ENCODE results near the gene IKZF1. TPM values are rescaled to one million over a fixed set of nuclear protein-coding genes. Genes with fewer than 3 reads are reported as not detected.

Gene IKZF1
- total RNA-seq, 4 donors from 2014 or later = 25.3 to 108 (median 31.7) TPM

DNA sequence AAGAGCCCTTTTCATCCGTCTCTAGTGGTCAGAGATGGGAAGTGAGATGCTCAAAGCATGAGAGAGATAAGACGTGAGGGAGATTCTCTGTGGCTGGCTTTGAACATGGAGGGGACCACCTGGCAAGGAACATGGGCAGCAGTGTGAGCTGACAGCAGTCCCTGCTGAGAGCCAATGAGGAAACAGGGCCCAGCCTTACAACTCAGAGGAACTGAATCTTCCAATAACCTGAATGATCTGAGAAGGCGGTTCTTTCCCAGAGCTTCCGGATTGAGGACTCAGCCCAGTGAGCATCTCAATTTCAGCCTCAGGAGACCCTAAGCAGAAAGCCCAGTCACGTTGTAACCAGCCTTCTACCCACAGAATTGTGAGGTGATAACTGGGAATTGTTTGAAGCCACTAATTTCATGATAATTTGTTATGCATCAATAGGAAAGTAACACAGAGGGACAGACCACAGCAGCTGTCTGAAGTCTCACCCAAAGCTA is 33.9 kb upstream of the IKZF1 start:
- DNase-seq = no peak
- Histone ChIP-seq H3K27me3 (no peaks in the 10 kb centered on the region), H3K4me3 (no peak overlapping the region), H3K9me3 (no peaks in the 10 kb centered on the region), H3K36me3 (no peaks in the 10 kb centered on the region), H3K27ac (peak overlapping the region in 2 of 4 donors; percentile 22 to 38), H3K4me1 (peaks cover 0 to 30% (median 19%) of the 10 kb centered on the region in 4 donors)
- TF ChIP-seq POLR2A (IDR thresholded peaks at IDR 0.05) (no peak), CTCF (IDR thresholded peaks at IDR 0.05) (peak in 1 of 6 experiments; percentile 20)

- DNase-seq = no peak
- H3K4me3 ChIP-seq = no peak overlapping the region
- TF ChIP-seq CTCF (IDR thresholded peaks at IDR 0.05) = no peak
- TF ChIP-seq POLR2A (IDR thresholded peaks at IDR 0.05) = no peak
- peaks cover 0 to 23% (median 8%) of the 10 kb centered on the region in 4 donors for H3K4me1 ChIP-seq
- no peak overlapping the region for H3K27ac ChIP-seq
- no peaks in the 10 kb centered on the region for H3K36me3 ChIP-seq
- H3K9me3 ChIP-seq = no peaks in the 10 kb centered on the region
- no peaks in the 10 kb centered on the region for H3K27me3 ChIP-seq
Observed at GRCh38 chr7:50272808-50273207, 31.7 kb upstream of the IKZF1 start.

DNA sequence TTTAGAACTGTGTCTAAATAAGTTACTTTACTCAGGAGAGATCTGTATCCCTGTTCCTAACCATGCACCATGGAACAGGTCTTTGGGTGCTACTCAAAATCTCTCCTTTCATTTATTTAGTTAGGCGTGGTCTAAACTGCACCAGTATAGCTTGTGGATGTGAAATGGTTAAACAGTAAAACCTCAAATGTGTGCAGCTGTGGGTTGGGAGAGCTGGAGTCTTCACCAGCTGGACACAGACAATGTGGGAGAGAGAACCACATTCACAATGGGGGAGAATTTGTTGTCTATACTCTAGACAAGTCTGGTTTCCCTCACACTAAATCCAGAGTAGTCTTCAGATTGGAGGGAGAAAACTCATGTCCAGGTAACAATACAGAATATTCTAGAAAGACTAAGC is 31.2 kb upstream of the IKZF1 start:
- Histone ChIP-seq H3K4me1 (peaks cover 0 to 18% (median 4%) of the 10 kb centered on the region in 4 donors), H3K4me3 (no peak overlapping the region), H3K36me3 (no peaks in the 10 kb centered on the region), H3K9me3 (no peaks in the 10 kb centered on the region), H3K27ac (no peak overlapping the region), H3K27me3 (no peaks in the 10 kb centered on the region)
- TF ChIP-seq CTCF (IDR thresholded peaks at IDR 0.05) (no peak), POLR2A (IDR thresholded peaks at IDR 0.05) (no peak)
- DNase-seq = no peak

- DNase-seq = no peak
- H3K27ac ChIP-seq = no peak overlapping the region
- no peaks in the 10 kb centered on the region for H3K9me3 ChIP-seq
- peaks cover 0 to 13% (median 2%) of the 10 kb centered on the region in 4 donors for H3K4me1 ChIP-seq
- H3K27me3 ChIP-seq = no peaks in the 10 kb centered on the region
- no peak overlapping the region for H3K4me3 ChIP-seq
- H3K36me3 ChIP-seq = no peaks in the 10 kb centered on the region
- no peak for TF ChIP-seq CTCF (IDR thresholded peaks at IDR 0.05)
- no peak for TF ChIP-seq POLR2A (IDR thresholded peaks at IDR 0.05)
Observed at GRCh38 chr7:50273870-50274269, 30.6 kb upstream of the IKZF1 start.

DNA sequence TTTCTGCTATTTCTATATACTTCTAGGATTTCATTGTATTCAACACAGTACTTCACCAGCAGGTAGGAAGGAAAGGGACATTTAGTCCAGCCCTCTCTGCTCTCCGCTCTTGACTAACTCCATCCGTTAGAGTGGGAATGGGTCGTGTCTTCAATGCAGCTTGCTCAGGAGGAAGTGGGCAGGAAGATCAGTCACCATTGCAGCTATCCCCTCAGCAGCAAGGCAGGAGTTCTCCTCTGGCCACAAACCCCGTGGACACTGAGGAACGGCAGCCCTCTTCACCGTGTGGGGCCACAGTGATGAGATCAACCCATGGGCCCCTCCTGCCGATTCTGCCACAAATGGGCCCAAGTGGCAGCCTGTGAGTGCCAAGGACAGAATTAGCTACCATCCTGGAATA is 30.2 kb upstream of the IKZF1 start:
- Histone ChIP-seq H3K4me3 (no peak overlapping the region), H3K9me3 (no peaks in the 10 kb centered on the region), H3K27ac (peak overlapping the region in 1 of 4 donors; percentile 12), H3K27me3 (no peaks in the 10 kb centered on the region), H3K36me3 (no peaks in the 10 kb centered on the region), H3K4me1 (peaks cover 0 to 8% (median 2%) of the 10 kb centered on the region in 4 donors)
- no peak for DNase-seq
- TF ChIP-seq CTCF (IDR thresholded peaks at IDR 0.05) (no peak), POLR2A (IDR thresholded peaks at IDR 0.05) (no peak)

DNA sequence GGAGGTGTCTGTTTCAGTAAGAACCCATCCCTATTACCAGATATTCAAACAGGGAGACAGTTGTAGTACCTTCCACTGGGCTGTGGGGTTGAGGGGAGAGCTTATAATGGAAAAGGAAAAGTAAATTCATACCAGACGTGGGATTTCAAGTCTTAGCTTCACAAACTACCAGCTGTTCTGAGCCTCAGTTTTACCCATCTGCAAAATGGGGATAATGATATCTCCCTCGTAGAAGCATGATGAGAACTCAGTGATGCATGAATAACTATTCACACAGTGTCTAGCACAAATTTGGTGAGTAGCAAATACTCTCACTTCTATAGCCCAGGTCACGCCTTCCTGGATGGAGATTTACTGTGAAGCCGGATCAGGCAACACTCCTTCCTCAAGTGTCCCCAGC is 29.1 kb upstream of the IKZF1 start:
- TF ChIP-seq CTCF (IDR thresholded peaks at IDR 0.05) = no peak
- no peak for TF ChIP-seq POLR2A (IDR thresholded peaks at IDR 0.05)
- no peaks in the 10 kb centered on the region for H3K9me3 ChIP-seq
- H3K4me1 ChIP-seq = peaks cover 0 to 7% (median 0%) of the 10 kb centered on the region in 4 donors
- no peak overlapping the region for H3K4me3 ChIP-seq
- DNase-seq = no peak
- H3K27me3 ChIP-seq = no peaks in the 10 kb centered on the region
- H3K27ac ChIP-seq = no peak overlapping the region
- no peaks in the 10 kb centered on the region for H3K36me3 ChIP-seq
